H1 (cell line): ENCODE data around the gene P3H1. TPM values are rescaled to one million over a fixed set of nuclear protein-coding genes. Genes with fewer than 3 reads are reported as not detected.

ENCODE experiments used
- CTCF ChIA-PET: fragments of 300-600 bp; sonication (Branson Sonifier 250); formaldehyde crosslinking; loops from one replicate; lab custom pipeline; 2021; ENCODE audit not compliant: partially characterized antibody; lab: Charles Lee
- POLR2A ChIA-PET: fragments of 300-600 bp; sonication (Branson Sonifier 250); formaldehyde crosslinking; loops from one replicate; lab custom pipeline; 2021; ENCODE audit warnings: inconsistent platforms; ENCODE audit not compliant: partially characterized antibody; lab: Charles Lee
- DNase-seq, 2 experiments: peaks; one replicate each; pipeline versions ENCODE4 v3.0.0 to v3.0.0-alpha.2; 2010 to 2022; ENCODE audit warnings: low spot score in 2 of 2, low read depth in 1 of 2, mixed read lengths in 1 of 2
- FAIRE-seq: peaks from 2 replicates; lab custom pipeline; 2011; peaks lifted over from hg19 to GRCh38; lab: Jason Lieb, UNC
- H2AFZ ChIP-seq: 2 replicates; pipeline ENCODE4 v1.8.1; 2012; ENCODE audit warnings: low read length, inconsistent platforms
- H2AK5ac ChIP-seq: 2 replicates; pipeline ENCODE4 v1.6.1; 2013; ENCODE audit warnings: low read depth, low read length
- H2BK120ac ChIP-seq: replicated peaks from 2 replicates; pipeline ENCODE3; 2013; ENCODE audit warnings: low read depth, low read length, inconsistent platforms
- H2BK12ac ChIP-seq: 2 replicates; pipeline ENCODE4 v1.6.1; 2013; ENCODE audit warnings: low read depth, low read length
- H2BK15ac ChIP-seq: 2 replicates; pipeline ENCODE4 v1.6.1; 2013; ENCODE audit warnings: low read length
- H2BK20ac ChIP-seq: 2 replicates; pipeline ENCODE4 v1.6.1; 2013; ENCODE audit warnings: low read length
- H2BK5ac ChIP-seq: 2 replicates; pipeline ENCODE4 v1.6.1; 2013; ENCODE audit warnings: low read depth, low read length
- H3K14ac ChIP-seq: 2 replicates; pipeline ENCODE4 v1.6.1; 2013; ENCODE audit warnings: inconsistent platforms; ENCODE audit not compliant: insufficient read length
- H3K18ac ChIP-seq: 2 replicates; pipeline ENCODE4 v1.6.1; 2013; ENCODE audit warnings: low read length; ENCODE audit errors: extremely low read depth
- H3K23ac ChIP-seq: 2 replicates; pipeline ENCODE4 v1.6.1; 2013; ENCODE audit warnings: inconsistent platforms; ENCODE audit not compliant: insufficient read length
- H3K23me2 ChIP-seq: 2 replicates; pipeline ENCODE4 v1.6.1; 2013; ENCODE audit warnings: low read depth, low read length
- H3K27ac ChIP-seq: 2 replicates; pipeline ENCODE4 v1.6.1; 2011; ENCODE audit warnings: low read depth, low read length, inconsistent platforms
- H3K27me3 ChIP-seq, 4 experiments: replicated peaks in 1 of 4; 1 replicate in 1 of 4; 2 replicates in 3 of 4; pipeline versions ENCODE4 v1.6.1 to v1.8.1; 2011 to 2013; ENCODE audit warnings: low read length in 3 of 4, mild to moderate bottlenecking in 3 of 4, inconsistent platforms in 2 of 4, mixed read lengths in 2 of 4, moderate library complexity in 1 of 4; ENCODE audit not compliant: control insufficient read depth in 3 of 4, insufficient read depth in 3 of 4; ENCODE audit errors: extremely low read depth in 1 of 4
- H3K36me3 ChIP-seq, 4 experiments: 2 replicates each; pipeline versions ENCODE4 v1.6.1 to v1.8.1; 2011 to 2013; ENCODE audit warnings: mild to moderate bottlenecking in 4 of 4, low read length in 3 of 4, moderate library complexity in 2 of 4, control low read depth in 1 of 4, inconsistent platforms in 1 of 4; ENCODE audit not compliant: insufficient read depth in 4 of 4, control insufficient read depth in 2 of 4
- H3K4ac ChIP-seq: replicated peaks from 2 replicates; pipeline ENCODE3; 2013; ENCODE audit warnings: low read length, low read depth, mixed read lengths, inconsistent platforms; ENCODE audit not compliant: insufficient read length
- H3K4me1 ChIP-seq, 4 experiments: replicated peaks in 1 of 4; 1 replicate in 1 of 4; 2 replicates in 3 of 4; pipeline versions ENCODE4 v1.6.1 to v1.8.1; 2011 to 2013; ENCODE audit warnings: low read length in 3 of 4, inconsistent platforms in 2 of 4, mixed read lengths in 1 of 4; ENCODE audit not compliant: insufficient read depth in 4 of 4, control insufficient read depth in 3 of 4
- H3K4me2 ChIP-seq, 2 experiments: 2 replicates each; pipeline versions ENCODE4 v1.6.1 to v1.8.1; 2011 to 2013; ENCODE audit warnings: low read depth in 2 of 2, low read length in 2 of 2, control low read depth in 1 of 2, inconsistent platforms in 1 of 2, mild to moderate bottlenecking in 1 of 2; ENCODE audit not compliant: insufficient read depth in 1 of 2
- H3K4me3 ChIP-seq, 4 experiments: fragments of 200-600, 300-600 bp in 1 of 4; sonication (generic), shearing (Covaris generic), sonication (Bioruptor Twin) in 1 of 4; 2 replicates each; pipeline versions ENCODE4 v1.5.1 to v1.8.1; 2011 to 2016; ENCODE audit warnings: low read length in 4 of 4, low read depth in 3 of 4, control low read depth in 2 of 4, inconsistent platforms in 2 of 4, mild to moderate bottlenecking in 2 of 4, mixed read lengths in 1 of 4, moderate library complexity in 1 of 4; ENCODE audit not compliant: insufficient read depth in 2 of 4; ENCODE audit errors: extremely low read depth in 1 of 4
- H3K56ac ChIP-seq: replicated peaks from 2 replicates; pipeline ENCODE3; 2013; ENCODE audit warnings: low read depth, mild to moderate bottlenecking, mixed read lengths, low read length, inconsistent platforms; ENCODE audit not compliant: insufficient read length
- H3K79me1 ChIP-seq: 2 replicates; pipeline ENCODE4 v1.6.1; 2013; ENCODE audit warnings: low read depth, low read length, control low read depth
- H3K79me2 ChIP-seq, 2 experiments: 2 replicates each; pipeline versions ENCODE4 v1.6.1 to v1.8.1; 2012 to 2013; ENCODE audit warnings: low read length in 2 of 2, mild to moderate bottlenecking in 2 of 2, inconsistent platforms in 1 of 2; ENCODE audit not compliant: insufficient read depth in 2 of 2, control insufficient read depth in 1 of 2
- H3K9ac ChIP-seq, 4 experiments: replicated peaks in 1 of 4; 1 replicate in 1 of 4; 2 replicates in 3 of 4; pipeline versions ENCODE4 v1.6.1 to v1.8.1; 2011 to 2013; ENCODE audit warnings: low read depth in 3 of 4, low read length in 3 of 4, control low read depth in 2 of 4, mild to moderate bottlenecking in 2 of 4, moderate library complexity in 2 of 4, inconsistent platforms in 1 of 4; ENCODE audit errors: extremely low read depth in 1 of 4
- H3K9me3 ChIP-seq, 2 experiments: 2 replicates each; pipeline versions ENCODE4 v1.6.1 to v1.8.1; 2012 to 2013; ENCODE audit warnings: mild to moderate bottlenecking in 2 of 2, moderate library complexity in 2 of 2, control low read depth in 1 of 2, inconsistent platforms in 1 of 2, low read depth in 1 of 2, low read length in 1 of 2, mixed read lengths in 1 of 2; ENCODE audit not compliant: insufficient read depth in 2 of 2
- H4K20me1 ChIP-seq, 2 experiments: replicated peaks in 1 of 2; 2 replicates each; pipeline versions ENCODE3 to v1.8.1; 2011 to 2013; ENCODE audit warnings: inconsistent platforms in 2 of 2, low read length in 2 of 2, mild to moderate bottlenecking in 1 of 2; ENCODE audit not compliant: insufficient read depth in 2 of 2, control insufficient read depth in 1 of 2
- H4K5ac ChIP-seq: 2 replicates; pipeline ENCODE4 v1.6.1; 2013; ENCODE audit warnings: low read length, low read depth, mixed read lengths, inconsistent platforms; ENCODE audit not compliant: insufficient read length
- H4K8ac ChIP-seq: 2 replicates; pipeline ENCODE4 v1.8.0; 2013; ENCODE audit warnings: mild to moderate bottlenecking, moderate library complexity, low read length, inconsistent platforms; ENCODE audit not compliant: insufficient read depth; ENCODE audit errors: extremely low read depth
- H4K91ac ChIP-seq: replicated peaks from 2 replicates; pipeline ENCODE3; 2013; ENCODE audit warnings: low read length, mixed read lengths, inconsistent platforms; ENCODE audit not compliant: insufficient read length
- BRCA1 ChIP-seq: IDR thresholded peaks from 2 replicates; pipeline ENCODE4 v1.6.1; 2012; ENCODE audit warnings: low read depth, low read length, improper control_type of control experiment
- CBX5 ChIP-seq: fragments of 300-800, 300-1000 bp; sonication (generic); IDR thresholded peaks from 2 replicates; pipeline ENCODE4 v1.7.1; 2016; ENCODE audit warnings: antibody characterized with exemption, low read length, low read depth
- CEBPB ChIP-seq: IDR thresholded peaks from 2 replicates; pipeline ENCODE4 v1.6.1; 2012; ENCODE audit warnings: low read depth, low read length
- EP300 ChIP-seq, 2 experiments: IDR thresholded peaks; 1 replicate in 1 of 2; 2 replicates in 1 of 2; pipeline ENCODE4 v1.6.1; 2011 to 2012; ENCODE audit warnings: low read depth in 2 of 2, low read length in 2 of 2, mild to moderate bottlenecking in 2 of 2, borderline replicate concordance in 1 of 2, inconsistent platforms in 1 of 2, moderate library complexity in 1 of 2
- JUND ChIP-seq: IDR thresholded peaks from 2 replicates; pipeline ENCODE4 v1.6.1; 2011; ENCODE audit warnings: mild to moderate bottlenecking, improper control_type of control experiment, low read length
- PHF8 ChIP-seq: fragments of 200-600 bp; sonication (generic); conservative IDR thresholded peaks from 2 replicates; pipeline ENCODE4 v1.7.1; 2012; ENCODE audit warnings: low read depth, mild to moderate bottlenecking, inconsistent platforms, low read length, moderate library complexity
- RFX5 ChIP-seq: IDR thresholded peaks from 2 replicates; pipeline ENCODE4 v1.6.1; 2011; ENCODE audit warnings: low read depth, low read length, improper control_type of control experiment, borderline replicate concordance
- SAP30 ChIP-seq: fragments of 300-600 bp; sonication (generic); IDR thresholded peaks from 2 replicates; pipeline ENCODE4 v1.7.1; 2012; ENCODE audit warnings: low read length, moderate library complexity, mild to moderate bottlenecking, inconsistent platforms; ENCODE audit not compliant: insufficient read depth, insufficient replicate concordance
- SUZ12 ChIP-seq: fragments of 200-600 bp; sonication (generic); IDR thresholded peaks from 2 replicates; pipeline ENCODE4 v1.6.1; 2012; ENCODE audit warnings: mild to moderate bottlenecking, inconsistent platforms, low read length, moderate library complexity, mixed read lengths
- TBP ChIP-seq: IDR thresholded peaks from 2 replicates; pipeline ENCODE4 v1.6.1; 2011; ENCODE audit warnings: low read depth, low read length, improper control_type of control experiment
- polyA plus RNA-seq, 7 experiments: library from polyadenylated mRNA; depleted of rRNA in 3 of 7; stranded (reverse) in 5 of 7; unstranded in 2 of 7; fragments of >200 nt in 5 of 7; fragments of 200-250 nt in 2 of 7; gene quantifications; 1 replicate in 5 of 7; 2 replicates in 1 of 7; 4 replicates in 1 of 7; pipeline versions ENCODE4 v1.2.1 to v1.2.3, GENCODE V29; 2011 to 2013; ENCODE audit warnings: missing spikeins in 2 of 7, mixed read lengths in 2 of 7
- total RNA-seq: library from RNA; stranded (reverse); fragmentation: NEBNext Ultra II Directional; extraction: Animal tissue kit (Norgen Biotek cat#: 25700); gene quantifications from 2 replicates; pipeline ENCODE4 v1.2.1, GENCODE V29; 2021
- TF ChIP-seq, protein P1 (sequence below): IDR thresholded peaks from 2 replicates; pipeline ENCODE4 v1.6.1; 2011; ENCODE audit warnings: low read length, improper control_type of control experiment
- TF ChIP-seq, protein P2 (sequence below): IDR thresholded peaks from 2 replicates; pipeline ENCODE4 v1.6.1; 2012; ENCODE audit warnings: low read length, inconsistent platforms

P3H1 gene
- total and polyA plus RNA-seq, 2 of the 8 experiments (the other 6 are each of a cell fraction or from before 2014, with no cell fraction given), result 58.4 to 87.5 TPM

DNA sequence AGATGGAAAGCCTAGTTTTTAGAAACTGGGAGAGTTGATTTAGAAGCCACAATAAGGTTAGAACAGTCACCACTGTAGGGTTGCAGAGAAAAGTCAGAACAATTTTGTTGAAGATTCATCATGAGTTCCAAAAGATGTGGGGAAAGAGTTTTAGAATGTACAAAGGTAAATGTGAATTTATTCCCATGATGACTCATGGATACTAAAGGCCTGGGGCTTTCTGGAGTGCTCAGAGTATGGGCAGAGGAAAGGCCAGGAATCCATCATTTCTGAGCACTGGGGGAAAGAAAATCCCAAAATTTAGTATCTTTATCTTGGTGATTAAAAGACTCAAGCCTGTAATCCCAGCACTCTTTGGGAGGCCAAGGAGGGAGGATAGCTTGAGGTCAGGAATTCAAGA, 66.8 kb downstream of the P3H1 start:
- no peak overlapping the region for H4K8ac ChIP-seq
- H3K36me3 ChIP-seq, result peaks cover 34 to 100% (median 79%) of the 10 kb centered on the region in 4 experiments
- no peak overlapping the region for H2BK15ac ChIP-seq
- no peak overlapping the region for H3K14ac ChIP-seq
- no peak overlapping the region for H3K23ac ChIP-seq
- CTCF ChIA-PET, result interaction anchor here (1.0 kb wide), 1 partner anchor 39 kb away, joined by 3 read pairs; no protein-coding TSS in a partner anchor
- no peak overlapping the region for H2BK120ac ChIP-seq
- no peak overlapping the region for H4K5ac ChIP-seq
- no peak overlapping the region for H3K4me2 ChIP-seq
- H3K4ac ChIP-seq, result no peak overlapping the region
- H2BK12ac ChIP-seq, result no peak overlapping the region
- H2BK20ac ChIP-seq, result no peak overlapping the region
- peaks cover 5 to 7% of the 10 kb centered on the region in 2 experiments for H4K20me1 ChIP-seq
- peaks cover 0 to 79% of the 10 kb centered on the region in 2 experiments; a peak in 3 of 4 replicates for H3K79me2 ChIP-seq
- no peak overlapping the region for H3K27ac ChIP-seq
- H3K4me3 ChIP-seq, result no peak overlapping the region
- POLR2A ChIA-PET, result interaction anchor here (1.3 to 5.3 kb wide), 6 partner anchors 10 to 47 kb away, joined by 3 to 43 read pairs (median 4); partner anchors contain the start of gene YBX1
- FAIRE-seq, result no peak
- no peak overlapping the region for H3K56ac ChIP-seq
- H3K27me3 ChIP-seq, result no peaks in the 10 kb centered on the region
- H4K91ac ChIP-seq, result no peak overlapping the region
- H3K9me3 ChIP-seq, result no peaks in the 10 kb centered on the region
- no peak for DNase-seq
- no peak overlapping the region for H3K18ac ChIP-seq
- H2AFZ ChIP-seq, result no peak overlapping the region
- no peaks in the 10 kb centered on the region for H3K4me1 ChIP-seq
- H2AK5ac ChIP-seq, result no peak overlapping the region
- no peak overlapping the region for H2BK5ac ChIP-seq
- H3K9ac ChIP-seq, result no peak overlapping the region
- H3K23me2 ChIP-seq, result no peaks in the 10 kb centered on the region
- H3K79me1 ChIP-seq, result peaks cover 2% of the 10 kb centered on the region; the same call in 1 of the 2 replicates
- TF ChIP-seq SUZ12 (no peak), PHF8 (no peak), BRCA1 (no peak), RFX5 (no peak), CBX5 (no peak), TBP (no peak), EP300 (IDR thresholded peaks at IDR 0.05; ENCODE audit: borderline replicate concordance in 1 of 2, low read depth in 2 of 2, low read length in 2 of 2) (no peak), JUND (no peak), CEBPB (no peak), SAP30 (no peak)
- TF ChIP-seq, protein P1, sequence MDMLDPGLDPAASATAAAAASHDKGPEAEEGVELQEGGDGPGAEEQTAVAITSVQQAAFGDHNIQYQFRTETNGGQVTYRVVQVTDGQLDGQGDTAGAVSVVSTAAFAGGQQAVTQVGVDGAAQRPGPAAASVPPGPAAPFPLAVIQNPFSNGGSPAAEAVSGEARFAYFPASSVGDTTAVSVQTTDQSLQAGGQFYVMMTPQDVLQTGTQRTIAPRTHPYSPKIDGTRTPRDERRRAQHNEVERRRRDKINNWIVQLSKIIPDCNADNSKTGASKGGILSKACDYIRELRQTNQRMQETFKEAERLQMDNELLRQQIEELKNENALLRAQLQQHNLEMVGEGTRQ, result no peak
- TF ChIP-seq, protein P2, sequence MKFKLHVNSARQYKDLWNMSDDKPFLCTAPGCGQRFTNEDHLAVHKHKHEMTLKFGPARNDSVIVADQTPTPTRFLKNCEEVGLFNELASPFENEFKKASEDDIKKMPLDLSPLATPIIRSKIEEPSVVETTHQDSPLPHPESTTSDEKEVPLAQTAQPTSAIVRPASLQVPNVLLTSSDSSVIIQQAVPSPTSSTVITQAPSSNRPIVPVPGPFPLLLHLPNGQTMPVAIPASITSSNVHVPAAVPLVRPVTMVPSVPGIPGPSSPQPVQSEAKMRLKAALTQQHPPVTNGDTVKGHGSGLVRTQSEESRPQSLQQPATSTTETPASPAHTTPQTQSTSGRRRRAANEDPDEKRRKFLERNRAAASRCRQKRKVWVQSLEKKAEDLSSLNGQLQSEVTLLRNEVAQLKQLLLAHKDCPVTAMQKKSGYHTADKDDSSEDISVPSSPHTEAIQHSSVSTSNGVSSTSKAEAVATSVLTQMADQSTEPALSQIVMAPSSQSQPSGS, result no peak
